Nephron (organoid): Measurements from ENCODE around the gene CDH16.
"Not testable (repeated sequence)": the region's sequence is repeated elsewhere in the genome, so short reads cannot be mapped to it uniquely, and the experiment has no call there.

Experiments used
- H3K27ac Mint-ChIP-seq, 3 experiments: 2 replicates each; pipeline ENCODE4 v1.8.0; 2020; ENCODE audit warnings: mixed read lengths in 3 of 3, mild to moderate bottlenecking in 2 of 3, moderate library complexity in 1 of 3
- H3K27me3 Mint-ChIP-seq: 2 replicates; pipeline ENCODE4 v1.8.0; 2021; ENCODE audit warnings: low read depth, mild to moderate bottlenecking, moderate library complexity, mixed read lengths
- H3K36me3 Mint-ChIP-seq: 2 replicates; pipeline ENCODE4 v1.8.0; 2020; ENCODE audit warnings: low read depth, mixed read lengths
- H3K4me1 Mint-ChIP-seq: 2 replicates; pipeline ENCODE4 v1.8.0; 2020; ENCODE audit warnings: mixed read lengths
- H3K4me3 Mint-ChIP-seq, 3 experiments: 2 replicates each; pipeline ENCODE4 v1.8.0; 2020; ENCODE audit warnings: mild to moderate bottlenecking in 3 of 3, mixed read lengths in 3 of 3, moderate library complexity in 2 of 3
- H3K9me3 Mint-ChIP-seq: 2 replicates; pipeline ENCODE4 v1.8.0; 2020; ENCODE audit warnings: mixed read lengths
- CTCF ChIP-seq, 3 experiments: fragments of 200-600 bp; sonication (generic); IDR thresholded peaks; one replicate each; pipeline ENCODE4 v1.5.0; 2021; ENCODE audit warnings: antibody characterized with exemption in 3 of 3; ENCODE audit not compliant: unreplicated experiment in 3 of 3

Gene CDH16

DNA sequence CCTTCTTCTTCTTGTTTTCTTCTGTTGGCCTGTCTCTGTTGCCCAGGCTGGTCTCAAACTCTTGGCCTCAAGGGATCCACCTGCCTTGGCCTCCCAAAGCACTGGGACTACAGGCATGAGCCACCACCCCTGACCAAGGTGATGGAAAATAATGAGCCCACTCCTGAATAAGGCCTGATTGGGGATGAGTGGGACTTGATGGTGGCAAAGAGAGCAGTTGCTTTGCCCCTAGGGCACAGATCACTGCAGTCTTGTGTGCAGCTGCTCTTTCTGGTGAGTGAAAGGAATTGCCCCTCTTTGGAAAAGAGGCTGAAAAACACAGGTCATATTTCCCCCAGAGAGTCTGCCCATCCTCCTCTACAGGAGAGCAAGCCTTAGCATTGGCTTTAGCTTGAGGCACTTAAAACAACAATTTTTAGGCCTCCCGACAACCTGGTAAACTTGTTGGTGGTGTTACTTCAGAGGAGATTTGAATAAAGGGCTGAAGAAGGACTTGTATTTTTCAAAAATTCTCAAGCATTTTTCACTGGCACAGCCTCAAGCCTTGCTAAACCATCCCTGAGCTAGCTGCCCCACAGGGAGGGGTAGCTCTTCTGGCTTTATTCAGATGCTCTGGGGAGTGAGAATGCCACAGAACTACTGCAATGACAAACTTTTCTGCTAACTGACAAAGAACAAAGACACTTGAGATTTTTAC is 44.5 kb downstream of the CDH16 start:
- TF ChIP-seq CTCF (IDR thresholded peaks at IDR 0.05; ENCODE audit: unreplicated experiment in 3 of 3), result no peak
- Mint-ChIP-seq H3K27ac (peak overlapping the region in 2 of 3 experiments; percentile 54 to 83), H3K27me3 (peaks cover 13% of the 10 kb centered on the region), H3K4me1 (peaks cover 14% of the 10 kb centered on the region), H3K4me3 (peak overlapping the region; percentile 17 to 69 (median 28)), H3K36me3 (no peaks in the 10 kb centered on the region), H3K9me3 (no peaks in the 10 kb centered on the region)

DNA sequence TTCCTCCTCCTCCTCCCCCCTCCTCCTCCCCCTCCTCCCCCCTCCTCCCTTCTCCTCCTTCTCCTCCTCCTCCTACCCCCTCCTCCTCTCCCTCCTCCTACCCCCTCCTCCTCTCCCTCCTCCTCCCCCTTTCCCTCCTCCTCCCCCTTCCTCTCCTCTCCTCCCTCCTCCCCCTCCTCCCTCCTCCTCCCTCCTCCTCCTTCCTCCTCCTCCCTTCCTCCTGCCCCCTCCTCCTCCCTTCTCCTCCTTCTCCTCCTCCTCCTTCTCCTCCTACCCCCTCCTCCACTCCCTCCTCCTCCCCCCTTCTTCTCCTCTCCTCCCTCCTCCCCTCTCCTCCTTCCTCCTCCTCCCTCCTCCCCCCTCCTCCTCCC is 45.0 kb downstream of the CDH16 start:
- no peak overlapping the region for H3K27ac Mint-ChIP-seq
- no peak for TF ChIP-seq CTCF (IDR thresholded peaks at IDR 0.05; ENCODE audit: unreplicated experiment in 3 of 3)
- peaks cover 14% of the 10 kb centered on the region for H3K4me1 Mint-ChIP-seq
- H3K27me3 Mint-ChIP-seq, result peaks cover 11% of the 10 kb centered on the region
- no peaks in the 10 kb centered on the region for H3K36me3 Mint-ChIP-seq
- H3K4me3 Mint-ChIP-seq, result no peak overlapping the region
- H3K9me3 Mint-ChIP-seq, result no peaks in the 10 kb centered on the region

DNA sequence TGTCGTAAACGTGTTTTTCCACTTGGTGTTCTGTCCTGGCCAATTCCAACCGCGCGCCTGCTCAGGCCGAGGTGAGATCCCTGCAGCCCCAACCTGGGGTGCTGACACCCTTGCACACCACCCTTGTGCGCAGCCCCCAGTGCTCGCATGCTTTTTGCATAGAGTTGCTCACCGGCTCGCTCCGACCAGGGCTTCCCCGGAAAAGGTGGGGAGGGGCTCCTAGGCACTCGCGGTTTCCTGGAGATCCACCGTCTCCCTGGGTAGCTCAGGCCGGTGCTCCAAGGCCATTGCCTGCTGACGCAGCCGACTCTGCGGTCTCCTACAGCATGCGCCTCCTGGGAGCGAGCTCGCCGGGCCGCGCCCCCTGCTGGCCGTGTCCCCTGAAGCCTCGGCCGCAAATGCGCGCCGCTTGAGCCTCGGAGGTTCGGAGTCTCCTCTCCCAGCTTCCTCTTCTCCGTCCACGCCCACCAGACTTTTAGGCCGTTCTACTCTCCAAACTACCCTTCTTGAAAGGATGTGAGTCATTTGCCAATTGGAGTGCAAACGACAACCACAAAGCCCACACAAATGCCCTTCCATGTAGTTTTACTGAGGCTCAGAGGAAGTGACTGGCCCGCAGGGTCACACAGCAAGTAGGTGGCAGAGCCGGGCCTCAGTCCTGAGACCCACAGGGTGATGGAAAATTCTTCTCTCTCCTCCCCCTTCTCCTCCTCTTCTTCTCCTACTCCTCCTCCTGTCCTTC is 45.6 kb downstream of the CDH16 start:
- H3K4me1 Mint-ChIP-seq, result peaks cover 14% of the 10 kb centered on the region
- no peaks in the 10 kb centered on the region for H3K36me3 Mint-ChIP-seq

GRCh38 chr16:66872559-66872942 is 46.1 kb downstream of the CDH16 start:
- Mint-ChIP-seq H3K4me1 (peaks cover 14% of the 10 kb centered on the region), H3K9me3 (no peaks in the 10 kb centered on the region), H3K4me3 (peak overlapping the region; percentile 55 to 81 (median 75)), H3K36me3 (no peaks in the 10 kb centered on the region), H3K27ac (peak overlapping the region in 1 of 3 experiments; percentile 19), H3K27me3 (peaks cover 9% of the 10 kb centered on the region)
- TF ChIP-seq CTCF (IDR thresholded peaks at IDR 0.05; ENCODE audit: unreplicated experiment in 3 of 3), result no peak

More for the DNA sequence above, 45.6 kb downstream of the CDH16 start:
- Mint-ChIP-seq H3K27me3 (peaks cover 8% of the 10 kb centered on the region), H3K9me3 (no peaks in the 10 kb centered on the region), H3K4me3 (peak overlapping the region; percentile 55 to 81 (median 75)), H3K27ac (peak overlapping the region in 2 of 3 experiments; percentile 19 to 44)
- peak; percentile 82 to 97 (median 88) for TF ChIP-seq CTCF (IDR thresholded peaks at IDR 0.05; ENCODE audit: unreplicated experiment in 3 of 3)

- H3K27me3 Mint-ChIP-seq, result peaks cover 9% of the 10 kb centered on the region
- no peak overlapping the region for H3K27ac Mint-ChIP-seq
- no peaks in the 10 kb centered on the region for H3K36me3 Mint-ChIP-seq
- peaks cover 14% of the 10 kb centered on the region for H3K4me1 Mint-ChIP-seq
- TF ChIP-seq CTCF (IDR thresholded peaks at IDR 0.05; ENCODE audit: unreplicated experiment in 3 of 3), result no peak
- H3K4me3 Mint-ChIP-seq, result peak overlapping the region in 1 of 3 experiments; percentile 12
- H3K9me3 Mint-ChIP-seq, result no peaks in the 10 kb centered on the region
Measured at GRCh38 chr16:66871840-66872239, 46.8 kb downstream of the CDH16 start.

- H3K27me3 Mint-ChIP-seq, H3K36me3 Mint-ChIP-seq, H3K27ac Mint-ChIP-seq, H3K9me3 Mint-ChIP-seq: not testable (repeated sequence)
- H3K4me3 Mint-ChIP-seq, result peak overlapping the region in 1 of 3 experiments; percentile 20
- peaks cover 14% of the 10 kb centered on the region for H3K4me1 Mint-ChIP-seq
Measured at GRCh38 chr16:66871363-66871762, 47.3 kb downstream of the CDH16 start.
